A673 (cell line): ENCODE data around the gene NTN1. TPM values are rescaled to one million over a fixed set of nuclear protein-coding genes. Genes with fewer than 3 reads are reported as not detected.

Experiments
- BruUV-seq: library from RNA; stranded (reverse); fragments of 400-500 nt; replicated peaks from 2 replicates; lab custom pipeline; 2021; lab: Mats Ljungman, UMichigan
- CTCF ChIA-PET: fragments of 300-600 bp; sonication (Branson Sonifier 250); formaldehyde crosslinking; loops from one replicate; lab custom pipeline; 2022; ENCODE audit warnings: antibody characterized with exemption; lab: Charles Lee
- POLR2A ChIA-PET: fragments of 300-600 bp; sonication (Branson Sonifier 250); formaldehyde crosslinking; loops from one replicate; lab custom pipeline; 2022; ENCODE audit warnings: antibody characterized with exemption; ENCODE audit not compliant: low non-redundant PET; lab: Charles Lee
- DNase-seq: peaks from one replicate; pipeline ENCODE4 v3.0.0-alpha.2; 2015; ENCODE audit warnings: low spot score
- H3K27ac ChIP-seq: fragments of 200-600 bp; sonication (generic); 2 replicates; pipeline ENCODE4 v1.5.1; 2016; ENCODE audit warnings: mixed run types, low read depth, mild to moderate bottlenecking, mixed read lengths, antibody characterized with exemption, low read length; ENCODE audit not compliant: poor library complexity, severe bottlenecking
- H3K27me3 ChIP-seq: fragments of 200-600 bp; sonication (generic); replicated peaks from 2 replicates; pipeline ENCODE4 v1.6.1; 2017; ENCODE audit warnings: mixed run types, low read depth, mild to moderate bottlenecking, mixed read lengths, antibody characterized with exemption, low read length; ENCODE audit not compliant: insufficient read depth, poor library complexity
- H3K36me3 ChIP-seq: fragments of 200-600 bp; sonication (generic); 2 replicates; pipeline ENCODE4 v1.6.1; 2016; ENCODE audit warnings: mixed run types, mild to moderate bottlenecking, mixed read lengths, antibody characterized with exemption, low read length; ENCODE audit not compliant: insufficient read depth, poor library complexity, severe bottlenecking
- H3K4me1 ChIP-seq: fragments of 200-600 bp; sonication (generic); 2 replicates; pipeline ENCODE4 v1.6.1; 2017; ENCODE audit warnings: mixed run types, mild to moderate bottlenecking, mixed read lengths, antibody characterized with exemption, low read length; ENCODE audit not compliant: insufficient read depth, poor library complexity, severe bottlenecking
- H3K4me3 ChIP-seq: fragments of 200-600 bp; sonication (generic); 2 replicates; pipeline ENCODE4 v1.5.1; 2016; ENCODE audit warnings: low read depth, mixed run types, mild to moderate bottlenecking, mixed read lengths, low read length; ENCODE audit not compliant: poor library complexity, severe bottlenecking
- H3K9me3 ChIP-seq: fragments of 200-600 bp; sonication (generic); 2 replicates; pipeline ENCODE4 v1.6.1; 2016; ENCODE audit warnings: mixed run types, low read depth, mild to moderate bottlenecking, mixed read lengths, antibody characterized with exemption, low read length; ENCODE audit not compliant: poor library complexity, severe bottlenecking
- EZH2 ChIP-seq: fragments of 200-600 bp; sonication (generic); IDR thresholded peaks from 2 replicates; pipeline ENCODE4 v1.6.1; 2017; ENCODE audit warnings: borderline replicate concordance, low read depth, mild to moderate bottlenecking, mixed read lengths, antibody characterized with exemption, low read length; ENCODE audit not compliant: poor library complexity, severe bottlenecking
- intact Hi-C: fragments of 100-400 bp; cut with micrococcal nuclease; formaldehyde crosslinking; loops from one replicate; pipeline ENCODE4 v1.10.0; 2022; ENCODE audit not compliant: unreplicated experiment
- total RNA-seq: library from RNA; stranded (reverse); gene quantifications from 2 replicates; pipeline ENCODE4 v1.2.3, GENCODE V29; 2021
- TF ChIP-seq, protein P1 (sequence below): fragments of 300-800, 200-600 bp; sonication (generic); conservative IDR thresholded peaks from 2 replicates; pipeline ENCODE4 v1.5.1; 2017; ENCODE audit warnings: low read depth, mild to moderate bottlenecking, antibody characterized with exemption, low read length, moderate library complexity, mixed read lengths

The NTN1 gene
- total RNA-seq, 1 experiment from 2014 or later, result 4.3 TPM

DNA sequence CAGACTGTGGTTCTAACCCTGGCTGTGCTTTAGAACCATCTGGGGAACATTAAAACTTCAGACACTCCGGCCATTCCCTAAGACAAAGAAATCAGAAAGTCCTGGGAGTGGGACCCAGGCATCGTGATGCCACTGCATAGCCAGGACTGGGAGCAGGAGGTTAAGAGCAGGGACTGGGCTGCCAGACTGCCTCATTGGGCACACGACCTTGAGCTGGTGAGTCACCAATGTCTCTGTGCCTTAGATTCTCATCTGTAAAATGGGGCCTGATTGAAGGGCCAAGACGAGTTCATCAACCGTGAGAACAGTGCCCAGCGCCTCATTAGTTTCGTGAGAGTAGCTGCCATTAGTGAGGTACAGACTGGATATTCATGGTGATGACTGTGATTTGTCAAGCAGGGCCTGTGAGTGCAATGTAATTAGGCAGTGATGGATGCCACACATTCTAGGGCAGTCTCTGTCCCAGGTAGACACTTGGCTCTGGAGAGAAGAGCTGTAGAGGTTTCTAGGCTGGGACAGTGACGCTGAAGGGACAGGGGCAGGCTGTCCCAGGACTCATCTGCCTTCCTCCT is 196.8 kb downstream of the NTN1 start:
- Histone ChIP-seq H3K4me3 (no peak overlapping the region), H3K4me1 (no peaks in the 10 kb centered on the region), H3K9me3 (peaks cover 12% of the 10 kb centered on the region), H3K36me3 (no peaks in the 10 kb centered on the region), H3K27ac (no peak overlapping the region), H3K27me3 (no peaks in the 10 kb centered on the region)
- BruUV-seq, result no TSS peak
- DNase-seq, result no peak
- CTCF ChIA-PET, result no interaction called here
- POLR2A ChIA-PET, result no interaction called here
- intact Hi-C loops, result no loop called here
- TF ChIP-seq, protein P1, sequence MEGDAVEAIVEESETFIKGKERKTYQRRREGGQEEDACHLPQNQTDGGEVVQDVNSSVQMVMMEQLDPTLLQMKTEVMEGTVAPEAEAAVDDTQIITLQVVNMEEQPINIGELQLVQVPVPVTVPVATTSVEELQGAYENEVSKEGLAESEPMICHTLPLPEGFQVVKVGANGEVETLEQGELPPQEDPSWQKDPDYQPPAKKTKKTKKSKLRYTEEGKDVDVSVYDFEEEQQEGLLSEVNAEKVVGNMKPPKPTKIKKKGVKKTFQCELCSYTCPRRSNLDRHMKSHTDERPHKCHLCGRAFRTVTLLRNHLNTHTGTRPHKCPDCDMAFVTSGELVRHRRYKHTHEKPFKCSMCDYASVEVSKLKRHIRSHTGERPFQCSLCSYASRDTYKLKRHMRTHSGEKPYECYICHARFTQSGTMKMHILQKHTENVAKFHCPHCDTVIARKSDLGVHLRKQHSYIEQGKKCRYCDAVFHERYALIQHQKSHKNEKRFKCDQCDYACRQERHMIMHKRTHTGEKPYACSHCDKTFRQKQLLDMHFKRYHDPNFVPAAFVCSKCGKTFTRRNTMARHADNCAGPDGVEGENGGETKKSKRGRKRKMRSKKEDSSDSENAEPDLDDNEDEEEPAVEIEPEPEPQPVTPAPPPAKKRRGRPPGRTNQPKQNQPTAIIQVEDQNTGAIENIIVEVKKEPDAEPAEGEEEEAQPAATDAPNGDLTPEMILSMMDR, result no peak
- TF ChIP-seq EZH2, result no peak

DNA sequence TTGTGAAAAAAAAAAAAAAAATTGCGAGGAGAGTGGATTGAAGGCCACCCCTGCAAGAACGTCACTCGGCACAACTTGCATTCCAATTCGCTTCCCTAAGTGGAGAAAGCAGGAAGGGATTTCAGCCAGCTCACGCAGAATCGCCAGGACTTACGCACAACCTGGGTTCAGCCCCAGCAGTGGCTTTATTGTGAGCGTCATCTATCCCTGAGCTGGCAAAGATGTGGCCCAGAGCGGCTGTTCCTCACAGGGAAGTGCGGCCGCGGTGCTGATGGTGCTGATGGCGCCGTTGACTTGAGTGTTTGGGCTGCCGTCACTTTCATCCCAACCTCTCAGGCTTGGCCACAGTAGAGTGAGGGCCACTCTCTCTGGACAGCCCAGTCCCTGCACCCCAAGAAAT is 197.6 kb downstream of the NTN1 start:
- no peaks in the 10 kb centered on the region for H3K4me1 ChIP-seq
- CTCF ChIA-PET, result no interaction called here
- no peak overlapping the region for H3K27ac ChIP-seq
- no peak overlapping the region for H3K4me3 ChIP-seq
- intact Hi-C loops, result no loop called here
- H3K27me3 ChIP-seq, result no peaks in the 10 kb centered on the region
- H3K9me3 ChIP-seq, result peaks cover 12% of the 10 kb centered on the region
- DNase-seq, result no peak
- no peaks in the 10 kb centered on the region for H3K36me3 ChIP-seq
- TF ChIP-seq, protein P1, result no peak
- TF ChIP-seq EZH2, result no peak
- POLR2A ChIA-PET, result no interaction called here
- no TSS peak for BruUV-seq

DNA sequence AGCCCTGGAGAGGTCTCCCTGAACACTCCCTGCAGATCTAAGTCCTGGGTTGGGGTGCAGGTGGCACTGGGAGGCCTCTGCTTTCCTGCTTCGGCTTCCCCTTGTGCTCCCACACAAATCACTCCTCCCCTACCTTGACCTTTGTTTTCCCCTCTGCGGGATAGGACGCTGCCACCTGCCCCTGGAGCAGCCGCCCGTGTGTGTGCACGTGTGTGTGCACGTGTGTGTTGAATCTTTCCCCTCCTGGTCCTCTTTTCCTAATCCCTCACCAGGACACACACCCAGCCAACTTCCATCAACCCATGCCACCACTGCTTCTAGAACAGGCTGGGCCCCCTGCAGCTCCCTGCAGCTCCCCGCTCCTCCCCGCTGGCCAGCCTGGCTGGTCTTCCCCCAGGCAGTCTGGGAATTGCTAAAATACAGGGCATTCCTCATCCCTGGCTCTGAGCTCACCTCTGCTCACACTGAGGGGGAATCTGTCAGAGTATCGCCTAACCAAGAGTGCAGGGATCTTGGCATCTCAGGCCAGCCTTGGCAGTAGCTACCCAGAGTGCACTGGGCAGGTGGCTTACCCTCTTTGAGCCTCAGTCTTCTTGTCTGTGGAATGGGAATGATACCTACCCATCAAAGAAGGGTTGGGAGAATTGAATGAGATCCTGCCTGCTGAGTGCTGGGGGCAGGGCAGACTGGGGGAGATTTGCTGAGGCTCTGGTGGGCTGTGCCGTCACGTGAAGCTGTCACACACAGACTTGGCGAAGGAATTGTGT is 198.5 kb downstream of the NTN1 start:
- no peaks in the 10 kb centered on the region for H3K36me3 ChIP-seq
- ChIA-PET CTCF (no interaction called here), POLR2A (no interaction called here)
- H3K4me3 ChIP-seq, result no peak overlapping the region
- peaks cover 12% of the 10 kb centered on the region for H3K9me3 ChIP-seq
- H3K4me1 ChIP-seq, result no peaks in the 10 kb centered on the region
- BruUV-seq, result no TSS peak
- intact Hi-C loops, result no loop called here
- DNase-seq, result no peak
- H3K27ac ChIP-seq, result no peak overlapping the region
- H3K27me3 ChIP-seq, result no peaks in the 10 kb centered on the region
- no peak for TF ChIP-seq EZH2
- TF ChIP-seq, protein P1, result no peak
